NCI-H146 treated with DMSO at 0.1 percent for 48 hours (cell line): ENCODE results near the gene EFCAB8.

ENCODE experiments used
- DNase-seq: peaks from one replicate; lab custom pipeline; 2025; ENCODE audit not compliant: unreplicated experiment; lab: John Stamatoyannopoulos, UW

EFCAB8 gene

GRCh38 chr20:33004141-33004751 is 145.5 kb downstream of the EFCAB8 start, which contains the start of gene SUN5:
SUN5 (minus strand) TSS chr20:33004433; CDS start chr20:33004340, 93 bp downstream.
- DNase-seq, result no peak

- no peak for DNase-seq
These were observed 146.4 kb downstream of the EFCAB8 start for GRCh38 chr20:33005132-33005566.

GRCh38 chr20:33005908-33006775 is 147.4 kb downstream of the EFCAB8 start:
- DNase-seq, result no peak

GRCh38 chr20:33006776-33007375 is 148.2 kb downstream of the EFCAB8 start:
- no peak for DNase-seq

- DNase-seq, result no peak
These were observed 148.9 kb downstream of the EFCAB8 start, which contains the start of gene BPIFB2 for GRCh38 chr20:33007376-33008335. BPIFB2 (plus strand) TSS chr20:33007704; CDS start chr20:33008575, 871 bp downstream.

- DNase-seq, result no peak
These were observed 149.9 kb downstream of the EFCAB8 start for GRCh38 chr20:33008336-33009213.

GRCh38 chr20:33009214-33010132 is 150.8 kb downstream of the EFCAB8 start:
- DNase-seq, result peak; percentile 37

GRCh38 chr20:33010133-33010504 is 151.4 kb downstream of the EFCAB8 start:
- no peak for DNase-seq

- no peak for DNase-seq
These were observed 152.1 kb downstream of the EFCAB8 start for GRCh38 chr20:33010674-33011449.
